Middle frontal gyrus (tissue), 1 donor: ENCODE data around the gene CDK14.

ENCODE experiments used
- DNase-seq: peaks from one replicate; pipeline ENCODE4 v3.0.0-alpha.2; 2015; ENCODE audit warnings: low spot score; ENCODE audit errors: extremely low spot score

CDK14 gene

DNA sequence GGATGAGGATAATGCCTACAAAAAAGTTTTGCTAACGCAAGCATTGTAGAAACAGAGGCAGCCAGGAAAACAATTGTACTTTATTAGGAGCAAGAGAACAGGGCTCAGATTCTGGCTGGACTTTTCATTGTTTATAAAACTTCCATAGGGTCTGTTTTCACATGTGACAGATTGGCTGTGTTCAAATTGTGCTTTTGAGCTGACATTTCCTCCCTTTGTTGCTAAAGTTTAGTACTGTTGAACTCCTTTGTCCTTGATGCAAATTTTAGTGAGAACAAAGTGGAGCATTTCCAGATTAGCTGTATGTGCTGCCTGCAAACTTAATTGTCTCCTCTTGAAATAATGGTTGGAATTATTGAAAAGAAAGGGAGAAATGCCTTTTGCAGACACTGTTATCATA lies 447.1 kb downstream of the CDK14 start:
- no peak for DNase-seq

DNA sequence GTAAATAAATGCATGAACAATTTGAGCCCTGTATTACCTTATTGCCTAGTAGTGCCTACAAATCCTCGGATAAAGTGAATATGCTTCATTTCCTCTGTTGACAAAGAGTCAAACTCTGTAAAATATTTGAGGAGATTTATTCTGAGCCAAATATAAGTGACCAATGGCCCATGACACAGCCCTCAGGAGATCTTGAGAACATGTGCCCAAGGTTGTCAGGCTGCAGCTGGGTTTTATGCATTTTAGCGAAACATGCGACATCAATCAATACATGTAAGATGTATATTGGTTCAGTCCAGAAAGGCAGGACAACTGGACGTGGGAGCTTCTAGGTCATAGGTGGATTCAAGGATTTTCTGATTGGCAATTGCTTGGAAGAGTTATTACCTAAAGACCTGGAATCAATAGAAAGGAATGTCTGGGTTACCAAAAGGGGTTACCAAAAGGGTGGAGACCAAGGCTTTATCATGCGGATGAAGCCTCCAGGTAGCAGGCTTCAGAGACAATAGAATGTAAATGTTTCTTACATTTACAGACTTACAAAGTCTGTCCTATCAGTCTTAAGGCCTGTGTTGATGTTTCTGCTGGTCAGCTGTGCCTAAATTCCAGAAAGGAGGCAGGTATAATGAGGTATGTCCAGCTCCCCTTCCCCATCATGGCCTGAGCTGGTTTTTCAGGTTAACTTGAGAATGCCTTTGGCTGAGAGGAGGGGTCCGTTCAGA lies 448.0 kb downstream of the CDK14 start:
- DNase-seq: no peak

DNA sequence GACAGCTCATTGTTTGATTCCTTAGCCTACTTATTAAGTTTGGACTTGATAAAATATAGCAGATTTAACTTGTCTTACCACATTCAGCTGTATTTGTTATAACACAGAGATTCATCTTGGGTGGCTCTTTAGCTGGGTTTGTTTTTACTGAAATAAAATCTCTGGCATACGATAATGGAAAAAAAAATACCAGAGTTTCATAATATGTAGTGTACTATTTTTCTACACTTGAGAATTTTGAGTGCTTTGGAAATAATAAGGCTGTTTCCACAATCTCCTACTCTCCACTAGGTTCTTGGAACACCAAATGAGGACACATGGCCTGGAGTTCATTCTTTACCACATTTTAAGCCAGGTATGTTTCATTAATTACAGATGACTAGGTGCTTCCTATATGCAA lies 449.5 kb downstream of the CDK14 start:
- DNase-seq: no peak

DNA sequence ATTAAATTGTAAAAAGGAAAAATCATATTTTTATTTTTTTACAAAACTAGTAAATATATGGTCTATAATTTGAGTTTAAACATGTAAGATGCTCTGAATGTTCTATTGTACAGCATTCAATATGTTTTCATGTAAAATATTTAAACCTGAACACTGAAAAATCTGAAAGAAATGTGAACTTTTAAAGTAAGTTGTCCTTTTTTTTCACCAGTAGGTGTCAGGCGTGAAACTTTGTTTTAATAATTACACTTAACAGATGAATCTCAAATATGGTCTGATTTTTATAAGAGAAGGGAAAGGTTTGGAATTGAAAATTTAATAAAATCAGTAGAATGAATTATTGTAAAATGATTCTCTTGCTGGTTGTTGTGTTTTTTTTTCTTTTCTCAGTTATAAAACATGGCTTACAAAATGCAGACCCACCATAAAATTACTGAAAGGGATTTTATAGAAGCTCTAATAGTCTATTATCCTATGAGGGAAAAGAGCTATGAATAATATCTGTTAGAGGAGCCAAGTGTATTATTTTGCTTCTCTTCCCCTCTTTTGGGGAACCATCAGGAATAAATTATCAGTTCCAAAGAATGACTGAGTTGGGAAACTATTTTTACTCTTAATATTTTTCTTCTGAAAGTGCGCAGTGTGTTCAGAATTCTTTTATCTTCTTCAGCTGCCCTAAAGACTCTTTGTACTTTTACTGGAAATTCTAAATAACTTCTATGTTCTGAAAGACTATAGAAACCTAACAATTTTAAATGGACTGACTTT lies 450.4 kb downstream of the CDK14 start:
- DNase-seq: no peak

DNA sequence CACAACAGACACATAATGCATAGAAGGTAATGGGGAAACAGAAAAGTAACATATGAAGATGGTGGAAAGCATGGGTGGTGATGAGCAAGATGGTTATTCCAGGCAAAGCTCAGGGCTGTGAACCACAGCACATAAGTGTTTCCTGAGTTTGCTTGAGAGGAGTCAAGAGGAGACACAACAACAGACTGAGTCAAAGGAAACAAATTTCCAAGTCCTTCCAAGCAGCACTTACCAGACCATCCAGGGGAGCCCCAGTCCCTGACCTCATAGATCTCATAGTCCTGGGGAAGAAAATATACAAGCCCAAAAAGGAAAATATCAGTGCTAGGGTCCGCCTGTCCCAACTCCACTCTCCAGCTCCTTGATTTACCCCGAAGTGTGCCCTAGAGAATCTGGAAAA lies 451.5 kb downstream of the CDK14 start:
- no peak for DNase-seq

DNA sequence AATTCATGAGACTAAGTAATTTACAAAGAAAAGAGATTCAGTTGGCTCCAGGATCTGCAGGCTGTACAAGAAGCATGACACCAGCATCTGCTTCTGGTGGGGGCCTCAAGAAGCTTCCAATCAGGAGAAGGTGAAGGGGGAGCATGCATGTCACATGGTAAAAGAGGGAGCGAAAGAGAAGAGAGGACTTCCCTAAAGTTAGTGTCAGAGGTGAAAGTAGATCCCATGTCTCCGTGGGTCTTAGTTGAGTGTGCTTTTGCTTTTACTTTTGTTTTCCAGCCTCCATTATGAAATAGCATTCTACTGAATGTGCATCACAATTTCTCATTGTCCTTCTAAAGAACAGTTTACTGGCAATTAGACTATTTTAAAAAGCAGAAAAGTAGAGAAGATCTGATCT lies 454.6 kb downstream of the CDK14 start:
- no peak for DNase-seq

DNA sequence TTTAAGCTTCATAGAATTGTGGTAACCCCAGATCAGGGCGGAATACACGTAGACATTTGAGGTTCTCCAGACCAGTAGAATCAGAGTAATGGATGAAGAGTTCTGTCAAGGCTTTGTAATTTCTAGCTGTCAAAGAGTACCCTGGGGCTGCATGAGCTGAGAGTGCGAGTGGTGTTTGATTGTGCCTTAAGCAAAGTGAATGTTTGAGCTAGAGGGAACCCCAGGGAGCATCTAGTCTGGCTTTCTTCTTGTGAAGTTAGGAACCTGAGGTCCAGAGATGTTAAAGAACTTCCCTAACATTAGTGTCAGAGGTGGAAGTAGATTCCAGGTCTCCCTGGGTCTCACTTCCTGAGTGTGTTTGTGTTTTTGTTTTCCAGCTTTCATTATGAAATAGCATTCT lies 455.8 kb downstream of the CDK14 start:
- DNase-seq: no peak

DNA sequence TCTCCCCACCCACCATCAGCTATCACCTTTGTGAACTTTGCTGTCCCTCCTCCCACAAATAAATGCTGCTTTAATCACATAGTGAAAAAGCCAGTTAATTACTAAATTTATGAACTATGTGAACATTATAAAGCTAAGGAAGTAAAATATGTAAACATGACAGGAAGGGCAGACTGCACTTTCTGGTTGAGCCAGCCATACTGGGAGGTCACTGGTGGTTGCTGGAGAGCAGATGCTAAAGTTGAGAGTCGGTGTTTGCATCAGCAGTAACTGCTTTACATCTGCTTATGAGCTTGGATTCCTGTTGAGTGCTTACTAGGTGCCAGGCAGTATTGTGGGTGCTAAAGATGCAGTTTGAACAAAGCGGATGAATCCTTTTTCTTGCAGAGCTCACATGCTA lies 458.3 kb downstream of the CDK14 start:
- DNase-seq: no peak

DNA sequence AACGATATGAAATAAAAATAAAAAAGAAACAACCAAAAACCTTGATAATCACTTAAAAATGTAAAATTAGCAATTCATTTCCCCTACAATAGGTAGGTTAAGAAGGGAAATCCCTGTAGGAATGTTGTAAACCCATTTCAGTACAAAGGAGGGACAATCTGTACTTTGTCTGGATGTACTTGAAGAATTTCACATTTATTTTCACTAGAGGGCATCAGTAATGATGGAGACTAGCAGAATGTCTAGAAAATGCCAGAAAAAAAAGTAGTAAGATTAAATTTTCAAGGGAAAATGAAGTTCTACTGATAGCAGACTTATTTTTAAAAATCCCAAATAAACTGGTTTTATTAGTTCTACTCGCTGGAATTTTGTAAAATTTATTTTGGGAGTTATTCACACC lies 459.1 kb downstream of the CDK14 start:
- DNase-seq: no peak

DNA sequence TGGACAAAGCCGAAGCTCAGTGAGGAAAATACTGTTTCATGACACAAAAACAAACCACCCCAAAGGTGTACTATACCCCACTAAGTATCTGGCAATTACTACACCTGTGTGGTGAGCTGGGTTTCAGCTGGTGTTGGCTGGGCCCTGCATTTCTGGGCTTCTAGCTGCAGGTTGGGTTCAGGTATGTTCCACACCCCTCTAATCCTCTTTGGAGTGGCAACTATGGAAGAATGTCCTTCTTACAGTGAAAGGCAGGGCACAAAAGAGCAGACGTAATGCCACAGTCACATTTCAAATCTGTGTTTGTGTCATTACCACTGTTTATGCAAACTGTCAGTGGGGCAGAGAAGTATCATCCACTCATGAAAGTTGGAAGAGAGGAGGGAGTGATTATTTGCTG lies 466.6 kb downstream of the CDK14 start:
- DNase-seq: no peak

DNA sequence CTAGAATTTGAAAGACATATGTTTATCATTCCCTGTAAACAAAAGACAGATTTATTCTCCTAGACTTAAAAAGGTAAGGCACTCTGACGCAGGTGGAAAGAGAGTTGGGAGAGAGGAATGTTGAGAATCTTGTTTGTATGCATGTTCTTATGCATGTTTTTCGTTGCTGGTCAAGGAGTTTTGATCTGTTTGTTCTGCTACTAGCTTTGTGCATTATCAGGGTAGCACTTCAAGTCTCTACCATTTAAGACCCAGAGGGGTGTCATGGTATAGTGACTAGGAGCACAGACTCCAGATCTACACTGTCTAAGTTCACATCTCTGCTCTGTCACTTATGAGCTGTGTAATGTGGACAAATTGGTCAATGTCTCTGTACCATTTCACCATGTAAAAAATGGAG lies 467.9 kb downstream of the CDK14 start:
- no peak for DNase-seq

DNA sequence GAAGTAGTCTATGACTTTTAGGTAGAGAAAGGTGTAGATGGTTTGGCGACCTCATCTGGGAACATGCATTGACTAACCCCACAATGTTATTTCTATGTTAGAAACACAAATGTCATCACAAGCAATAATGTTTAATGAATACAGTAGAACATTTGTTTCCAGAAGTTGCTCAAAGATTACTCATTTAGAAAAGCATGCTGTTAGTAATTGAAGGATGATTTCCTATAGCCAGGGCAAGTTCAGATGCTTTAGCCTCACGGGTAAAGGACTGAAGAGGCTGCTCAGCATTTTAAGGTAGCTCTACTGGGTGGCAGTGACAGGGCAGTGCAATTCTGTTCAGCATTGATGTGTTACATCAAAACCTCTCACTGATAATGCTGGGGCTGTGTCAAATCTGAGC lies 468.8 kb downstream of the CDK14 start:
- DNase-seq: no peak

DNA sequence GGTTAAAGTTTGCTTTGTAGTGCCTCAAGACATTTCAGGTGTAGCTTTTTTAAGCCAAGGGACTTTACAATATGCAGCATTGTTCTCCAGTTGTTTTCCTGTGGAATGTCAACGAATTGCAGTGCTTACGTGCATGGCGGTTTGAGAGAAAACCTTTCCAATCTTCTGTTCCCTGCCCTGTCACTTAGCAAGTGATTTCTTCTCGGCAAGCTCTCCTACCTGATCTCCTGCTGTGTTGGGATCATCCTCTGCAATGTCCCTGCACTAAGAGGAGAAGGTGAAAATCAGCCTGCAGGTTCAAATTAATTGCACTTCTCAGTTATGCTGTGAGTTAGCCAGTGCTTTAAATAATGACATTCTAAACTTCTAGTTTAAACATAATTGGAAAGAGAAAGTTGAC lies 470.5 kb downstream of the CDK14 start:
- DNase-seq: no peak

DNA sequence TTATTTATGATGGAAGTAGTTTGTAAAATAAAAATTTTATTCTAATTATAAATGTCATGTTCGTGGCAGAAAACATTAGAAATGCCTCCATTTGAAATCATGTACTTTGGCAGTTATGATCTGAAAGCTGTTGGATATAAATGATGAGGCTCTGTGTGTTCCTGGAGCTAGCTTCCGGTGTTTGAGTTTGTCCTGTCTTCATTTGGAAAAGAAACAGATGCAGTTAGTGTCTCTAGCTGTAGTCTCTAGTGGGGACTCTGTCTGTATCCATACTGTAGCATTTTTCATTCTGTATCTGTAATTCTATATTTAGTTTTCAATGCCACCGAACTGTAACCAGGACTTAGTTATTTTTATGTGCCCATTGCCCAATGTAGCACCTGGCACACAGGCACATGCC lies 471.1 kb downstream of the CDK14 start:
- no peak for DNase-seq

DNA sequence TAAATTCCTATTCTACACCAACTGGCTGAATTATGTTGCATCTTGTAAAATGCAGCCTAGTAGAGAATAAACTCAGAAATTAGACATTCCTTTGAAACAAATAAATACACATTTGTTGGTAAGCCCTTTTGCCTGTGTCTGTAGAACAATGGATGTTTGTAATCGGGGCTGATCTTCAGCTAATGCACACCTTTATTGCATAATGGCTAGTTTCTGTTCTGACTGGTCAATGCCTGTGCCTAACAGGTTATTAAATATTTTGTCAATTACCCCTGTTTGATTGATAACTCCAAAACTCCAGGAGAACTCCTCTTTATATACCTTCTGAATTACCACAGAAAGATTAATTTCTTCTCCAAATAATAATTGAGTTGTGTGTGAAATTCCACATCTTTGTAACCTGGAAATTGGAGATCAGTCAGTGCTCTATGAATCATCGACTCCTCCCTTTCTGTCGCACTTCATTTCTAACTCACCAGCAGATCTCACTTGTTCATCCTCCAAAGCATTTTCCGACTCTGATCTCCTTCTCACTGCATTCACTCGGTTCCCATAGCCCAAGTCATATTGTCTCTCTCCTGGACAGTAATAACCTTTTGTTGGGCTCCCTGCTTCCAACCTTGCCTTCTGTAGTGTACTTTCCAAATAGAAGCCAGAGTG lies 472.1 kb downstream of the CDK14 start:
- DNase-seq: no peak

DNA sequence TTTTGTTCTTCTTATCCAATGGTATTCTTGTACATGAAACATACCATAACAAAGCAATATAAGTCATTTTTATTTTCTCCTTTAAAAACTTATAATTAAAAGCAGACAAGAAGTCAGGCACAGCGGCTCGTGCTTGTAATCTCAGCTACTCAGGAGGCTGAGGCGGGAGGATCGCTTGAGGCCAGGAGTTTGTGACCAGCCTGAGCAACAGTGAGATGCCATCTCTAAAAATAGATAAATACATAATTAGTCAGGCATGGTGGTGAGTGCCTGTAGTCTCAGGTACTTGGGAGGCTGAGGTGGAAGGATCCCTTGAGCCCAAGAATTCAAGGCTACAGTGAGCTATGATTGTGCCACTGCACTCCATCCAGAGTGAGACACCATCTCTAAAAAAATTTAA lies 473.0 kb downstream of the CDK14 start:
- no peak for DNase-seq

DNA sequence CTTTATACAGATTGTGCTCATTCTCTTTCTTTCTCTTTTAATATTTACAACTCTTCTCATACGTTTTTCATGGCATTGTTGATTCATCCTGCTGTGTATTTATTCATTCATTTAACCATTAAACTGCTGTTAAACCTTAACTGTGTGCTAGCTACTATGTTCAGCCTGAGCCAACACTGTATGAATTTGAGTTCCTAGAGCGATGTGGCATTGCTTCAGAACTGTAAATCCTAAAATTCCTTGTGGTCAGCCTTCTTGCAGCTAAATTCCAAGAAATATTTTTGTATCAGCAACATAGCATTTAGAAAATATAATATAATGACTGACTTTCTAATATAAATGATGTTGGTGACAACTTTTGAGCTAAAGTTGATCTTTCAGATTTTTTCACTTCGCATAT lies 483.4 kb downstream of the CDK14 start:
- DNase-seq: no peak

DNA sequence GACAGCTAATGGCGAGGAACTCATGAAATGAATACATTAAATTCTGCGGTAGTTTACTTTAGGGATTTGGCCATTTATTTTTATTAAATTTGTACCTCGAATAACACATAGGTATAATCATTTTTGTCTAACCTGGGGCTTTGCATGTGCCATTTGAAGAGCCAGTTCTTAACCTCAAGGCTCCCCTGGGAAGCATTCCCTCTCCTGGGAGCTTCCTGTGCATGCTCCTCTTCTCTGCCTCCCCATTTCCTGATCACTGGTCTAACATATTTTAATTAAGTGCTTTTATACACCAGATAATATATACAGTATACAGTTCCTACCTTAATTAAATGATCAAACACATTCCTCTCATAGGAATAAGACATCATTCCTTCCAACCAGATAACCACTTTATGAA lies 484.2 kb downstream of the CDK14 start:
- no peak for DNase-seq

DNA sequence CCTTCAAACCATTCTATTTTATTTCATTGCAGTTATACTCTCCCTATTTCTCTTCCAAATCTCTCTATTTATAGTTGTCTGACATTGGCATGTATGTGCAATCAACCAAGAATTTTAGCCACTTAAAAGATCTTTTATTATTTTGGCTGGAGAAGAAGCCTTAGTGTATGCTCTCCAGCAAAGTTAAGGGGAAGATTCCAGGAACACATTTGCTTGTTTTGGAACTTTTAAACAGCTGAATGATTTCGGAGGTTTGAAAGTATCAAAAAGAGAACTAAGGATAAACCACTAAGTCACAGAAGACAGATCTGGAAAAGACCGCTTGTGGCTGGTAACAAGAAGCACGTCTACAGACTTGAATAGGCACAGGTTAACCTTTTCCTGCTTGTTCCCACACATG lies 485.9 kb downstream of the CDK14 start:
- DNase-seq: no peak

DNA sequence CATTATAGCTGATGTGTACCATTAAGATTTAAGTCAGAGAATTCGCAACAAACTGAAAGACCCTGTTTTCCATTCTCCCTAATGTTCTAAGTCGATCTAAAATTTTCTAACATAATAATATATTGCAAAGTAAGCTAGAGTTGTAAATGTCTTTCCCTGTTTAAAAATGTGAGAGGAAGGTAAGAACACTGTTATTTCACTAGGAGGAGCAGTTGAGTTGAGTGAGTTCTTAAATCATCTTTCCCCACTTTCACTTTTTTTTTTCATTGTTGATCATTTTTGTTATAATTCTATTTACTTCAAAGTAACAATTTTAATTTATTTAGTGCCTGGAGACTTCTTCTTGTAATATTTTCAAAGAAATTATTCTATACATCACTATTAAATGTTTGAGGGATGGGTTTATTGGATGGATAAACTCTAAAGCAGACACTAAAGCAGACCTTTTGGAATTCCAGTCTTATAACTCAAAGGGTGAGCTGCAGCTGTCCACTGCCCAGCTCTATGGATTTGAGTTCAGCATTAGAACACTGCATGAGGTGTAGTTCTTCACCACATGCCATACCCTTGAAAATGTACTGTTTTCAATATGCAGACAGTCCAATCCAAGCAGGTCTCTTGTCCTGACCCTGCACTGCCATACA lies 486.9 kb downstream of the CDK14 start:
- DNase-seq: no peak

DNA sequence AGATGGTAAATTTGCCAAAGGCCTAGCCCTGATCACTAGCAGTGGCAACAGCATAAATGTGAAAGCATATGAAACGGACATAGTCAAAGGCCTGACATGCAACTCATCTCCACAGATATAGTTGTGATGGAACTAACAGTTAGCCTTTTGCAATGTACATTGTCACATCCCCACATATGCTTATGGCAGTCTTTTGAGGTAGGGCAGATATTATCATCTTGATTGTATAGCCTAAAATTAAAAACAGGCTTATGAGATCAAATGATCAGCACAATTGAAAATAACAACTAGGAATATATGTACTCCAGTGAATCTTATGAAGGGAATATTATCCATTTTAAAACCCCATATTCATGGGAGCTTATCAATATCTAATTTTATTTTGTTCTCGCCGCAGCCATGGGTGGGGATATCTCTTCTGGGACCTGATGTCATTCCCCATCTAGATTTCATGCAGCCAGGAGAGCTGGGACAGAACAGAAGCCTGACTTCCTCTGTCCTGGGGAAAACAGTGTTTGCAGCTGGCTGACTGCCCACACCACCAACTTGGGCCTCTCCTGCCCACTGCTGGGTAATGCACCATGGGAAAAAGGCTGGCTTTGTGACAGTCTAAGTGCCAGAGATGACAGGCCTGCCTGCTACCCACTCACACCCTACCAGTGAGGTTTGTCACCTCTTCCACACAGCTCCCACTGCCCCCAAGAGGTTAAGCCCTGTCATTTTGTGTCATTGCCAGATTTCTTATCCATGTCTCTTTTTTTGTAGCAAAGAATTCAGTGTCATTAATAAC lies 487.9 kb downstream of the CDK14 start:
- no peak for DNase-seq
